PC-9 (cell line): ENCODE measurements around the gene MEFV. TPM values are rescaled to one million over a fixed set of nuclear protein-coding genes. Genes with fewer than 3 reads are reported as not detected.

Experiments used
- BruUV-seq: library from RNA; stranded (reverse); fragments of 400-500 nt; replicated peaks from 2 replicates; lab custom pipeline; 2021; lab: Mats Ljungman, UMichigan
- CTCF ChIA-PET: fragments of 300-600 bp; sonication (Branson Sonifier 250); formaldehyde crosslinking; loops from one replicate; lab custom pipeline; 2022; ENCODE audit warnings: antibody characterized with exemption; lab: Charles Lee
- POLR2A ChIA-PET: fragments of 300-600 bp; sonication (Branson Sonifier 250); formaldehyde crosslinking; loops from one replicate; lab custom pipeline; 2022; ENCODE audit warnings: antibody characterized with exemption; ENCODE audit not compliant: unreplicated experiment; lab: Charles Lee
- DNase-seq, 2 experiments: peaks; one replicate each; pipeline versions ENCODE4 v3.0.0 to v3.0.0-alpha.2; 2015 to 2022; ENCODE audit warnings: mixed read lengths in 1 of 2
- H2AFZ ChIP-seq: fragments of 200-600 bp; sonication (generic); 2 replicates; pipeline ENCODE4 v1.8.1; 2017; ENCODE audit warnings: antibody characterized with exemption
- H3F3A ChIP-seq: fragments of 200-600 bp; sonication (generic); 2 replicates; pipeline ENCODE4 v1.8.1; 2017; ENCODE audit warnings: antibody characterized with exemption, mild to moderate bottlenecking, low read depth; ENCODE audit not compliant: insufficient read depth
- H3K27ac ChIP-seq: fragments of 200-600 bp; sonication (generic); 2 replicates; pipeline ENCODE4 v1.6.1; 2016; ENCODE audit warnings: mixed run types
- H3K27me3 ChIP-seq: fragments of 200-600 bp; sonication (generic); 2 replicates; pipeline ENCODE4 v1.6.1; 2016; ENCODE audit warnings: low read depth, mixed run types; ENCODE audit not compliant: insufficient read depth
- H3K36me3 ChIP-seq: fragments of 200-600 bp; sonication (generic); 2 replicates; pipeline ENCODE4 v1.6.1; 2016; ENCODE audit warnings: low read depth, mixed run types
- H3K4me1 ChIP-seq: fragments of 200-600 bp; sonication (generic); replicated peaks from 2 replicates; pipeline ENCODE4 v1.6.1; 2016; ENCODE audit warnings: mixed run types; ENCODE audit not compliant: insufficient read depth
- H3K4me2 ChIP-seq: fragments of 200-600 bp; sonication (generic); 2 replicates; pipeline ENCODE4 v1.6.1; 2017; ENCODE audit warnings: mixed run types
- H3K4me3 ChIP-seq: fragments of 200-600 bp; sonication (generic); 2 replicates; pipeline ENCODE4 v1.6.1; 2016; ENCODE audit warnings: mixed run types
- H3K79me2 ChIP-seq: fragments of 200-600 bp; sonication (generic); 2 replicates; pipeline ENCODE4 v1.6.1; 2017; ENCODE audit warnings: low read depth, mixed run types
- H3K9me2 ChIP-seq: fragments of 200-600 bp; sonication (generic); 2 replicates; pipeline ENCODE4 v1.8.1; 2017; ENCODE audit warnings: mild to moderate bottlenecking; ENCODE audit not compliant: insufficient read depth
- H3K9me3 ChIP-seq: fragments of 200-600 bp; sonication (generic); 2 replicates; pipeline ENCODE4 v1.8.1; 2016; ENCODE audit warnings: low read depth; ENCODE audit not compliant: insufficient read depth
- H4K20me1 ChIP-seq: fragments of 200-600 bp; sonication (generic); 2 replicates; pipeline ENCODE4 v1.8.1; 2017; ENCODE audit not compliant: insufficient read depth
- EZH2 ChIP-seq: fragments of 200-600 bp; sonication (generic); IDR thresholded peaks from 2 replicates; pipeline ENCODE4 v1.8.0; 2017; ENCODE audit warnings: antibody characterized with exemption, low read depth
- intact Hi-C: fragments of 100-400 bp; cut with micrococcal nuclease; formaldehyde crosslinking; loops from one replicate; pipeline ENCODE4 v1.10.0; 2022; ENCODE audit not compliant: unreplicated experiment
- total RNA-seq: library from RNA; stranded (reverse); gene quantifications from 2 replicates; pipeline ENCODE4 v1.2.3, GENCODE V29; 2021
- TF ChIP-seq, protein P1 (sequence below): fragments of 200-600 bp; sonication (generic); conservative IDR thresholded peaks from 2 replicates; pipeline ENCODE4 v1.6.1; 2017; ENCODE audit warnings: mixed run types, antibody characterized with exemption, mild to moderate bottlenecking, moderate library complexity

MEFV gene
- total RNA-seq, 1 experiment from 2014 or later: not detected

DNA sequence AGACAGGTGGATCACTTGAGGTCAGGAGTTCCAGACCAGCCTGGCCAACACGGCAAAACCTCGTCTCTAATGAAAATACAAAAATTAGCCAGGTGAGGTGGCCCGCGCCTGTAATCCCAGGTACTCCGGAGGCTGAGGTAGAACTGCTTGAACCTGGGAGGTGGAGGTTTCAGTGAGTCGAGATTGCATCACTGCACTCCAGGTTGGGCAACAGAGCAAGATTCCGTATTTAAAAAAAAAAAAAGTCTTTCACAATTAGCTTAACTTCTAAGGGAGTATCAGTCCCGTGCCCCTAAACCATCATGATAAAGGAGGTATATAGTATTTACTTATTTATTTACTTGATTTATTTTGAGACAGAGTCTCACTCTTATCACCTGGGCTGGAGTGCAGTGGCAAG, 3.4 kb upstream of the MEFV start:
- Histone ChIP-seq H3K4me2 (no peak overlapping the region), H3K9me2 (no peaks in the 10 kb centered on the region), H3F3A (peaks cover 21% of the 10 kb centered on the region), H3K4me3 (no peak overlapping the region), H3K27ac (no peak overlapping the region), H4K20me1 (no peaks in the 10 kb centered on the region), H3K9me3 (no peaks in the 10 kb centered on the region), H3K36me3 (no peaks in the 10 kb centered on the region), H3K27me3 (no peaks in the 10 kb centered on the region), H2AFZ (no peak overlapping the region), H3K4me1 (no peaks in the 10 kb centered on the region; the same call in 1 of the 2 replicates), H3K79me2 (no peaks in the 10 kb centered on the region)
- DNase-seq: no peak
- ChIA-PET POLR2A (no interaction called here), CTCF (no interaction called here)
- intact Hi-C loops: loop anchor here (5.0 to 10.0 kb wide), 3 partner anchors 73 to 385 kb away; partner anchors contain the start of genes CLUAP1 and OR1F1
- TF ChIP-seq, protein P1, sequence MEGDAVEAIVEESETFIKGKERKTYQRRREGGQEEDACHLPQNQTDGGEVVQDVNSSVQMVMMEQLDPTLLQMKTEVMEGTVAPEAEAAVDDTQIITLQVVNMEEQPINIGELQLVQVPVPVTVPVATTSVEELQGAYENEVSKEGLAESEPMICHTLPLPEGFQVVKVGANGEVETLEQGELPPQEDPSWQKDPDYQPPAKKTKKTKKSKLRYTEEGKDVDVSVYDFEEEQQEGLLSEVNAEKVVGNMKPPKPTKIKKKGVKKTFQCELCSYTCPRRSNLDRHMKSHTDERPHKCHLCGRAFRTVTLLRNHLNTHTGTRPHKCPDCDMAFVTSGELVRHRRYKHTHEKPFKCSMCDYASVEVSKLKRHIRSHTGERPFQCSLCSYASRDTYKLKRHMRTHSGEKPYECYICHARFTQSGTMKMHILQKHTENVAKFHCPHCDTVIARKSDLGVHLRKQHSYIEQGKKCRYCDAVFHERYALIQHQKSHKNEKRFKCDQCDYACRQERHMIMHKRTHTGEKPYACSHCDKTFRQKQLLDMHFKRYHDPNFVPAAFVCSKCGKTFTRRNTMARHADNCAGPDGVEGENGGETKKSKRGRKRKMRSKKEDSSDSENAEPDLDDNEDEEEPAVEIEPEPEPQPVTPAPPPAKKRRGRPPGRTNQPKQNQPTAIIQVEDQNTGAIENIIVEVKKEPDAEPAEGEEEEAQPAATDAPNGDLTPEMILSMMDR: no peak
- no peak for TF ChIP-seq EZH2
- BruUV-seq: no TSS peak

- H3K9me2 ChIP-seq: no peaks in the 10 kb centered on the region
- no peak overlapping the region for H2AFZ ChIP-seq
- intact Hi-C loops: no loop called here
- H3F3A ChIP-seq: no peaks in the 10 kb centered on the region; the same call in 1 of the 2 replicates
- H3K4me2 ChIP-seq: no peak overlapping the region
- H3K36me3 ChIP-seq: no peaks in the 10 kb centered on the region
- H3K27me3 ChIP-seq: 0 out of 2 replicates have a peak, but pooled peaks cover 5% of the 10 kb centered on the region
- no peaks in the 10 kb centered on the region for H3K4me1 ChIP-seq
- POLR2A ChIA-PET: interaction anchor here (0.7 kb wide), 1 partner anchor 266 kb away, joined by 4 read pairs; no protein-coding TSS in a partner anchor
- no TSS peak for BruUV-seq
- no peaks in the 10 kb centered on the region for H3K9me3 ChIP-seq
- no peak overlapping the region for H3K27ac ChIP-seq
- no peaks in the 10 kb centered on the region for H4K20me1 ChIP-seq
- TF ChIP-seq, protein P1: no peak
- TF ChIP-seq EZH2: no peak
- H3K79me2 ChIP-seq: no peaks in the 10 kb centered on the region
- no peak overlapping the region for H3K4me3 ChIP-seq
- CTCF ChIA-PET: no interaction called here
- DNase-seq: no peak
Measured at GRCh38 chr16:3256866-3257465, 533 bp upstream of the MEFV start.

GRCh38 chr16:3254309-3254708, 2.1 kb downstream of the MEFV start:
- BruUV-seq: no TSS peak
- POLR2A ChIA-PET: no interaction called here
- intact Hi-C loops: no loop called here
- Histone ChIP-seq H3K4me1 (no peaks in the 10 kb centered on the region), H4K20me1 (no peaks in the 10 kb centered on the region), H3K9me3 (no peaks in the 10 kb centered on the region), H3K4me2 (no peak overlapping the region), H3F3A (no peaks in the 10 kb centered on the region), H3K9me2 (no peaks in the 10 kb centered on the region), H3K27ac (no peak overlapping the region), H3K79me2 (no peaks in the 10 kb centered on the region), H2AFZ (no peak overlapping the region), H3K4me3 (no peak overlapping the region), H3K36me3 (no peaks in the 10 kb centered on the region), H3K27me3 (0 out of 2 replicates have a peak, but pooled peaks cover 5% of the 10 kb centered on the region)
- DNase-seq: no peak
- TF ChIP-seq EZH2: no peak
- TF ChIP-seq, protein P1: no peak
- CTCF ChIA-PET: no interaction called here
